GM21528 (cell line): ENCODE measurements around the gene PHLDA2.
"Not testable (repeated sequence)": the region's sequence is repeated elsewhere in the genome, so short reads cannot be mapped to it uniquely, and the experiment has no call there.

Source experiments
- ATAC-seq: cut with Tn5 transposase; IDR thresholded peaks from one replicate; pipeline ENCODE4 v1.9.1; 2021; ENCODE audit warnings: mild to moderate bottlenecking, moderate library complexity; ENCODE audit not compliant: unreplicated experiment, low FRiP score

PHLDA2 gene

GRCh38 chr11:2916114-2916891 is 12.9 kb downstream of the PHLDA2 start:
- ATAC-seq: no peak

GRCh38 chr11:2915473-2915872 is 13.7 kb downstream of the PHLDA2 start:
- no peak for ATAC-seq

- ATAC-seq: no peak
Observed at GRCh38 chr11:2914455-2915195, 14.6 kb downstream of the PHLDA2 start.

- ATAC-seq: no peak
Observed at GRCh38 chr11:2913776-2914175, 15.4 kb downstream of the PHLDA2 start.

GRCh38 chr11:2913019-2913431 is 16.2 kb downstream of the PHLDA2 start:
- no peak for ATAC-seq

- ATAC-seq: no peak
Observed at GRCh38 chr11:2912498-2912897, 16.7 kb downstream of the PHLDA2 start.

- no peak for ATAC-seq
Observed at GRCh38 chr11:2911785-2912391, 17.3 kb downstream of the PHLDA2 start.

GRCh38 chr11:2911088-2911784 is 18.0 kb downstream of the PHLDA2 start:
- ATAC-seq: no peak

GRCh38 chr11:2910401-2910955 is 18.7 kb downstream of the PHLDA2 start:
- no peak for ATAC-seq

- ATAC-seq: no peak
Observed at GRCh38 chr11:2909133-2909902, 19.9 kb downstream of the PHLDA2 start.

- no peak for ATAC-seq
Observed at GRCh38 chr11:2908130-2908529, 21.1 kb downstream of the PHLDA2 start.

GRCh38 chr11:2905299-2905698 is 23.9 kb downstream of the PHLDA2 start:
- not testable (repeated sequence) for ATAC-seq

GRCh38 chr11:2904153-2905052 is 24.8 kb downstream of the PHLDA2 start:
- ATAC-seq: no peak

GRCh38 chr11:2903672-2904011 is 25.6 kb downstream of the PHLDA2 start:
- no peak for ATAC-seq

- ATAC-seq: no peak
Observed at GRCh38 chr11:2902784-2903671, 26.2 kb downstream of the PHLDA2 start.

- ATAC-seq: peak; percentile 94
Observed at GRCh38 chr11:2901854-2902783, 27.1 kb downstream of the PHLDA2 start.
